CD4-positive, alpha-beta T cell treated with Interferon gamma for 1 hour (primary cell): Measurements from ENCODE around the gene TASP1.

ENCODE experiments used
- DNase-seq: peaks from one replicate; pipeline ENCODE4 v3.0.0-alpha.2; 2020

Gene TASP1

DNA sequence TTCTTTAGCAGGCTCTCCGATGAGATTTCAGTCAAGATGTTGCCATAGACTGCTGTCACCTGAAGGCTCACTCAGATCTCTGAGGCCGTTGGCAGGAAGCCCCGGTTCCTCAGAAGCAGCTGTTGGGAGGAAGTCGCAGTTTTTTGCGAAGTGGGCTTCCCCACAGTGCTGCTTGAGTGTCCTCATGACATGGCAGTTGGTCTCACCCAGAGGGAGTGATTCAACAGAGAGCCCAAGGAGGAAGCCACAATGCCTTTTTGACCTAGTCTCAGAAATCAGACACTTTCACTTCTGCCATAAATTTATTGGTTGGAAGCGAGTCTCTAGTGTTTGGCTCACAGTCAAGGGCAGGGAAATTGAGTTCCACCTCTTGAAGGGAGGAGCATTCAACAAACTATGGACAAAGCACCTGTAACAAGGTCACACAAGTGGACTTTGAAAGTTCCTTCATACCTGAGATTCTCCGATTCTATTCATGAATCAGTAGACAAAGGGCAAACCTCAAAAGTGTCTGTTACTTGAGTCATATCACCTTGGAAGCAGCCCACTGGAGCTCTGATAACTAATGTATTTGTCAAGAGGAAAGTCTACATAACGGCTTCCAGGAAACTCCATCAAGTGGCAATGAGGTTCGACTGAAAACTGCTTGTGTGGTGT is 208.3 kb downstream of the TASP1 start:
- DNase-seq = no peak

DNA sequence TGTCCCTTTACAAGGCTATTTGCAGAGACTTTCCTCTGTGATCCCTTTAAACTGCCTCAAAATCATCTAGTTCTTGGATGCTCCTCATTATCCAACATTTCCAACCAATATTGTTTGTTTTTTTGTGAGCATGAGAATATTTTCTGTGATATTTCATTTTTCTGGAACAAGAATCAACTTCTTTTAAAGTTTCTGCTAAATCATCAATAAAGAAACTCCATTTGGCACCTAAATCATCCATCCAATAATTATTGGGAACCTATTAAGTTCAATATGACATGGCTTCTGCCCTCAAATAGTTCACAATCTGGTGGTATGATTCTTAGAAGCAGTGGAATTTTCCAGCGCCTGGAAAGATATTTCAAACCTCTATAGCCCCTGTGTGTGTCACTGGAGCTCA is 210.0 kb downstream of the TASP1 start:
- DNase-seq = no peak

DNA sequence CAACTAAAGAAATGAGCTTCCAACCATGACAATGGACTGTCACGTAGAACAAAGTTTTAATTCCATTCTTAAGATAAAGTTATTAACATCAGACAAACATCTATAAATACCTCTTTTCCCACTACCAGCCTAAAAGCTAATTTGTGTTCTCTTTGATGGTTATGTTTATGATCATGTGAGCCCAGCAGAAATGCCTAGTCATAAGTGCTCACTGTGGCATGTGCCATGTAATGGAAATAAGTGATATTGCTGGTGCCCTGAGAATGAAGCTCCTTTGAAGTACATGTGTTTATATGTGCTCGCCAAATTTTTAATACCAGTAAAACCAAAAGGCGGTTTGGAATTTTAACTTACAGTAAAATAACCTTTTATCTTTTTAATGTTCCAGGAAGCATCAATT is 211.9 kb downstream of the TASP1 start:
- no peak for DNase-seq

DNA sequence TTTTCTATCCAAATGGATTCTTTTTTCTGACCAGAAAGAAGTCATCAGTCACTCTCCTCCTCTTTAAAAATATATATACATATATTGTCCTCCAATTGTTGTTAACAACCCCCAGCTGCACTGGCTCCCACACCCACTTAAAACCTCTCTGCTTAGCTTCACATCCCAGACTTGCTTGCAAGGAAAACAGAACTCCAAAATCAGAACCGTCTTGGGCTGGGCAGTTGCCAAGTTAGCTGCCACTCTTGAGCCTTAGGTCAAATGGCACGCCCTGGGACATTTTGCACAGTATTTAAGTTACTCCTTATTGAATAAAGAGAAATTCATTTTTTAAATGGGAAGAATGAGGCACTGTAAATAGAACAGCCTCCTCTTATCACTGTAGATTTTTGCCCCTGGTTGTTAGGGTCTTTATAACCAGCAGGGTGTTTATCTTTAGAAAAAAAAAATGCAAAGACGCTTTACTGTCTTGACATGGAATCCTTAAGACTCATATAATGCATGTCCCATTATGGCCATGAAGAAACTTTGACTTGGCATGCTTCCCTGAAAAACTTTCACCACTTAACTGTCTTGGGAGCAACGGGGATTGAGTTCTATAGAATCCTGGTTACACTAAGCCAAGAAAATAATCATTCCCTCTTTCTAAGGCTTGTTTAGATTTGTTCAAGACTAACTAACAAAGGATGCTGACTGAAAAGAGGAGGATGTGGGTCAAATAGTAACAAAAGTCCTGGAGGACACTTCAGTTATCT is 213.2 kb downstream of the TASP1 start:
- no peak for DNase-seq

DNA sequence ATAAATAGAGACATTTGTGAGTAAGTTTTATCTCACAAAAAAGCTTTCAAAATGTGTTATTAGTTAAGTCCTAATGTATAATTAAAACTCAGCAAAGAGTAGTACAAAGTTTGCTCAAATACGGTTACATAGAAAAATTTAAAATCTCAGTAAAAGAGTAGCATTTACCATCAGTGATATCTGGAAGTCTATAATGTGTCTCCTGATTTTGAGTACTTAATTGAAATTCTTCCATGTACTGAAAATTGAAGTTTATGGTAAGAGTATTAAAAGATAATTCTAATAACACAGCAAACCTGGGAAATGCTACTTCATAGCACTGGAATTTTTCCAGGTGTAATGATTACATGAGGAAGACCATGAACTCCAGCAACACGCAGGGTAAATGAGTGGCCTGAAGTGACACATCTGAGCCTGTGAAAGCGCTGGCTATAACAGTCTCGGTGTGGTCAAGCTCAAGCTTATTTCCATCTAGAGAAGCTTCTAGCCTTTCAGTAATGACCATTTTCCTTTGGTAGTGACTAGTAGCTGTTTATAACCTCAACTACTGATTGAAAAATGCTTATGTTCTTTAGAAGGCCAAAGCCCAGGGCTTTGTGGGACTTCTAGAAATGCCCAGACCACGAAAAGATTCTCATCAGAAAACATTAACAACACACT is 214.4 kb downstream of the TASP1 start:
- no peak for DNase-seq

DNA sequence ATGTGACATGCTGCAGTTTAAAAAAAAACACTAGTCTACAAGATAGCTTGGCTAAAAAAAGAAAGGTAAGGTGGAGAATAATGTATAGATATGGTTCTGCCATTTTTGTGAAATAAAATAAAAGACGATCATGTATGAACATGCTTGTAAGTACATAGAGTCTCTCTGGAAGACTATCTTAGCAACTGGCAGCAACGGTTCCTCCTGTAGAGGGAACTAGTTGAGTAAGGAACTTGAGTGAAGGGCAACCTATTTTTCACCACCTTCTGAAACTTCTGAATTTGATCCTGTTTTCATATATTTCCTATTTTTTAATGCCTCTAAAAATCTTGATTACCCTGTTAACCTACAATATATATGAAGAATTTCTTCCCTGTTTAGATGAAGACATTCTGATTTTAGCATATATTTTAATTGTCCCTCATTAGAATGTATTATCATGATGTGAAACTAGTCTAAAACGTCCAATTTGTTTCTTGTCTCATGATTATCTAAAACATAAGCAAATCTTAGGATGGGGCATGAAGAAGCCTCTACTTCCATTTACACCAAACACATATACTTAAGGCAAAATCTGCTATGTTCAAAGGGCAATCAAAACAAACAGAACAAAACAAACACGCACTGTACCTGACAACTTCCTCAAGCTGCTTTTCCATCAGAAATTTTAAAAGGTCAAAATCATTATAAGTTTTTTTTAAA is 215.1 kb downstream of the TASP1 start:
- DNase-seq = no peak

DNA sequence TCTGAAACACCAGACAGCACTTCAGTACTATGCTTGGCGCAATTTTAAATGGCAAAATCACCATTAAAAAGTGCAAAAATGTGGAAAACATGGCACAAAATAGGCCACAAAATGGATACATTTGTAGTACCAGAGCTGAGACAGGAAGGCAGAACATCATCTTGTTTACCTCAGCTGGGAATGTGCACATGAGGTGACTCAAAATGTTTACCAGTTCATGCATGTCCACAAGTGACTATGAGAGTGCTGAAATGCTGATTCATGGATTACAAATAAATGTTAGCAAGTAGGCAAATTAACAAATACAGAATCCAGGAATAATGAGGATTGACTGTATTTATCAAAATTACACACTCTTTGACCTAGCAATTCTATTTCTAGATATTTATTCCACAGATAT is 216.1 kb downstream of the TASP1 start:
- DNase-seq = no peak

DNA sequence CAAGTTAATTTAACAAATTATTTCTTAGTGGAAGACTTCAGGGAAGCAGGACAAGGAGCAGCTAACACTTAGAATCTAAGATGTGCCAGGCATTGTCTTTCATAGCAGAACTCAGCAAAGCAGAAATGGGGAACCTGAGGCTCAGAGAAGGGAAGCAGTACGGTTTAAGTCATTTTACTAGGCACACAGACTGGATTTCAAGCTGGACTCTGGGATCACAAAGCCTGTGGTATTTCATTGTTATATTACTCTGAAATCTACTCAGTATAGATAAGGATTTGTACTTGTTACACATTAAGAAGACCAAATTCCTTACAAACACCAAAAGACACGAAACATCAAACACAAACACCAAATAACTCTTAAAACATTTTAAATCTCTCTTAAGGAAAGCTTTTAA is 218.1 kb downstream of the TASP1 start:
- DNase-seq = no peak

DNA sequence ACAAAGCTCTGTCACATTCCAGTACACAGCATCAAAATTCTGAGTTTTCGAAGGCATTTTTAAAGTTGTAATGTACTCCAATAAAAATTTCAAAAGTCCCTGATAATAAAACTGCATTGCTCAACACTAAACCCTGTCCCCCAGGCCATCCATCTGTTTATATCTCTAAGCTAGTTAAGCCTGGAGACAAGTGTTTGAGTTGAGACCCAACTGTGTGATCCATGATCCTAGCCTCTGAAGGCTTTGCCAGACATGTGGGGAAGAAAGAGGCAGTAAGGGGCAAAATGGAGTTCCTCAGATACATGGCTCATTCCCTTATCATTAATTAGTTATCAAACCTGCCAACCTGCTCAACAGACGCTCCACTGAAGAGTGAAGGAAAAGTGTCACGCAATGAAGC is 219.3 kb downstream of the TASP1 start:
- no peak for DNase-seq

DNA sequence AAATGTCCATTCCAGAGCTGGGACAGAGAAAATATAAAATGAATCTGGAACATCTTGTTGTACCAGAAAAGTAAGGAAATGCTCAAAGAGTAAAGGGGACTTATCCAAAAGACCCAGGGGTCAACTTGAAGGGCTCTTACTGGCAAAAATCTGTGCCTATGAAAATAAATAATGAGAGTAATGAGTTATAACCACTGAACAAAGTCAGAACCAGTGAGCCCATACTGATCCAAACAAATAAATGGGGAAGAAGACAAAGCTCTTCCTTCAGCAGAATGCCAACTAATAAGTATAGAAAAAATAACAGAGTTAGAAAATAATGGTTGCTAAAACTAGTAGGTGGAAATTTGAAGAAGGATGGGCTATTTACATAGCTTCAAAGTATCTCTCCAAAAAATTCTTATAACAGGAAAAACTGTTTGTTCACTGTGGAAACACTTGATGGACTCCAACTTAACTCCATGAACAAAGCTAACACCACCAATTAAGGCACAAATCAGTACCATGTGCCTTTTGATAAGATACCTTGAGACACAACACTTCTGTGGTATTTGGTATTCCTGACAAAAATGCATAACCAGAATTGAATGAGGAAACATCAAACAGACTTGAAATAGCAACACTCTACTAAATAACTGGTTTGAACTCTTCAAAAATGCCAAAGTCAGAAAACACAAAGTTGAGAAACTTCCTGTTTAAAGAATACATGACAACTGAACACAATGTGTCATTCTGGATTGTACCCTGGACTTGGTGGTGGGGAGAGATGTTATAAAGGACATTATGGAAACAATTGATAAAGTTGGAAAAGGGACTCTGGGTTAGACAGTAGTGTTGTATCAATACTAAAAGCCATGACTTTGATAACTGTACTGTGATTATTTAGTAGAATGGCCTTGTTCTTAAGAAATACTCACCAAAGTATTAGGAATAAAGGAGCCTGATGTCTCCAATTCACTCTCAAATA is 220.2 kb downstream of the TASP1 start:
- no peak for DNase-seq

DNA sequence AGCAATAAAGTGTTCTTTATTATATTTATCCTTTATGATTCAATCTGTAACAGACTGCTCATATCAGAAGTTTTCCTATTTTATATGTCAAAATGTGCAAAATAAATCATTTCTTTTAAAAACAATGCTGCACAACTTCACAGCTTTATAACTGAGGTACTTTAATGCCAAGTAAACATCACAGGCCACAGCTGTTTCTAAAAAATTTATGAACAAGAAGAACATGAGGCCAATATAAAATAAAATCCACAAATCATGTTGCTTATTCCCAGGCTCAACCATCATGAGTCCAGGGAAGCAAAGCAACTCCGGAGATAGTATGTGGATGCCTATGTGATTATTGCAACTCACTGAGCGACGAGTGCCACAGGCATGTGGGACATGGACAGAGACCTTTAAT is 222.2 kb downstream of the TASP1 start:
- DNase-seq = no peak

DNA sequence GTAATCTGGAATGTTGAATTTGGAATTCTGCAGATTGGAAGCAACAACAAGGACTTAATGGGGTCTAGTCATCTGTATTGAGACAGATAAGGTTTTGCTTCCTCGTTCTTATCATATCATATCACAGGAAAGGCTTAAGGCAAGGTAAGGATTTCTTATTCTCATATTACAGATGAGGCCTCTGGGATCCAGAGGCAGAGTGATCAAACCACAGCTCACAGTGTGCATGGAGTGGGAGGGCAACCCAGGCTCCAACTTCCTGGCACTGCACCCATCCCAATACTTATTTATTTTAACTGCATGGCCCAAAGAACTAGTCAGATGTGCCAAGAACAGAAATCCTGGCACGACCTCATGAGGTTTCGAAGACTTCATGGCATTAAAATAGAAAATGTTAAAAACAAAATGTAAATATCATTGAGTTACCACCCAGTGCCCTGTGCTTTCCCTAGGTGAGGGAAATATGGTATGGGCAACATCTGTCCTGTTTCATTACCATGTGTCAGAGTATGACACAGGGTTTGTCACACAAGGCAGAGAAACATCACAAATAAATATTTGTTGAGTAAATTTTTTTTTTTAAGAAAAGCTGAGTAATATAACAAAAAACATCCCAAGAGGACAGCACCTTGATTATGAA is 225.8 kb downstream of the TASP1 start:
- no peak for DNase-seq

DNA sequence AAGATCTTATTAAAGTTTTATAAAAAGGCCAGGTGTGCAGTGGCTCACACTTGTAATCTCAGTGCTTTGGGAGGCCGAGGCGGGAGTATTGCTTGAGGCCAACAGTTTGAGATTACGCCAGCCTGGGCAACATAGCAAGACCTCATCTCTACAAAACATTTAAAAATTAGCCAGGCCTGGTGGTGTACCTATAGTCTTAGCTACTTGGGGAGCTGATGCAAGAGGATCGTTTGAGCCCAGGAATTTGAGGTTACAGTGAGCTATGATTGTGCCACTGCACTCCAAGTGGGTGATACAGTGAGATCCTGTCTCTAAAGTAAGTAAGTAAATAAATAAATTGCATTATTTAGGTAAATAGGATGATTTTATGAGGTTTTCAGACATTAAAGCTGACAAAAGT is 234.4 kb downstream of the TASP1 start:
- no peak for DNase-seq

DNA sequence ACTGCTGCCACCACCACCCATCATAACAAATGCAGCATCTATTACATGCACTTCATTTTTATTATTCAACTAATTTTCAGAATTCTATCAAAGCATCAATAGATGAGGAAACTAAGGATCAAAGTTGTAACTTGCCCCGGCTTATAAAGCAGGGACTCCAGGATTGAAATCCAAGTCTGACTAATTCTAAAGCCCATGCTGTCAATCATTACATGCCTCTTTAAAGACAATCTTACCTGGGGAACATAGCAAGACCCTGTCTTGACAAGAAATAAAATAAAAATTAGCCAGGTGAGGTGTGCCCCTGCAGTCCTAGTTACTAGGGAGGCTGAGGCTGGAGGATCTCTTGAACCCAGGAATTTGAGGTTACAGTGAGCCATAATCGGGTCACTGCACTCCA is 235.3 kb downstream of the TASP1 start:
- DNase-seq = no peak

DNA sequence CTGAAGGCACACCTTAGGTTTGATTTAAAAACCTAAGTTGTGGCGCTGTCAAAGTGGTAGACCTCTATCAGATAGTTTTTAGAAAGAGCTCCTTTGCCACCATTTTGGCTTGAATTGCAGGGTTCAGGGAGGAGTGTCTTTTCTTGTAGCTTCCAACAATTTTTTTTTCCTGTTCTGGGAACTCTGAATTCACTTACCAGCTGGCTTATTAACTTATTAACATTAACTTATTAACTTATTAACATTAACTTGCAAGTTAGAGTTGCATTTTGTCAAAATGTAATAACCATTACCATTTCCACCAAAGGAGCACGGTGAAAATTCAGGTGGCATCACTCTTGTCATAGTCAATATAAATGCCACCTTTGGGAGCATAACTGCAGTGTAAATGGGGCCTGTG is 235.7 kb downstream of the TASP1 start:
- no peak for DNase-seq

DNA sequence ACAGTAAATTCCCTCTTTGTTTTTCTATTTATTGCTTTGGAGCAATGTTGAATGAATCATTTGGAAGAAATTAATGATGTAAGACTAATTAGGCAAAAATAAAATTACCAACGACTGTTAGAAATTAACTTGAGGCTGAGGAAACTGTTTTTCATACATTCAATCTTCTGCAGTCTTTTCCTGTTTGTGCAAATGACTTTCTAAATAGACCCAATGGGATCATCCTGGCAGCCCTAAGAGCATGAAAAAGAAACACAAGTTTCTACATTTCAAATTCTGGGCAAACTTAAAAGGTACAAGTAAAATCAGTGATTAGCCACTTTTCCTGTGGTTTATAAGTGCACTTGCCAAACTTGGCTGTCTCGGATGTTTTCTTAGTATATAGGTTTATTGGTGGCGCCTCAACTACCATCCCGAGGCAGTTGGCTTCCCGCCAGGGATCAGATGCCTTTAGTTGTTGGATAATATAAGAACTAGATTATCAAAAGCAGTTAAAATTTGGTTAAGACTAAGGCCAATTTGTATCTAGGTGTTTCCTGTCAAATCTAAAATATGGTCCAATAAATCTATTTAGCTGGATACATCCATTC is 236.5 kb downstream of the TASP1 start:
- no peak for DNase-seq

DNA sequence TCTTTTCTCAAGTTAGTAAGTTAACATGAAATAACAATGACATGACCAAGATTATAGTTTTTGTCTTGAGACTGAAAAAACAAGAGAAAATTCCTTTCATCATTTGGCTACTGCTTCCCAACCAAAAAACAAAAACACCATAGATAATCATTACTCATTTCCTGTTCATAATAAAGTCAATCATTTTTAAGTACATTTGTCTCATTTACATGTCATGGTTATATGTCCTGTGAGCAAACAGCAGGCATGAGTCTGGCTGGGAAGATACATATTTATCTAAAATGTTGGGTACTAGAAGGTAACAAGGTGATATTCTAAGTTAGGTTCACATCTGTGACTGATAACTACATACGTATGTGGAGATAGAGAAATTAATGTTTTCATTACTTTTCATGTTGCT is 237.1 kb downstream of the TASP1 start:
- DNase-seq = no peak

DNA sequence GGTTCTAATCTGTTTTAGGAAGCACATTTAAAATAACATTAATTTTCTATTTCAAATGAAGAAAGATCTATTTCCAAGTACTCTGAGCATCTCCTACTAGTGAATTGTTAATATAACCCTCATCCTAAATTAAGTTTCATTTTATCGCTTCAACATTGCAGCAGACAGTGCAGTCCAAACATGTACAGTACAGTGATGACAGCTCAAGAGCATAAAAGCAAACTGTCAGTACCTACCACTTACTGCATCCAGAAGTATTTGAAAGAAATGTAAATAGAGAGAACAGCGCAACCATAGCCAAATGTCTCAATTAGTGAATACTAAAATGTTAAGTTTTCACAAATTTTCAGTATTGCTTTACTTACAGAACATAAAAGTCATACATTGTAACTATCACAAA is 238.3 kb downstream of the TASP1 start:
- no peak for DNase-seq

DNA sequence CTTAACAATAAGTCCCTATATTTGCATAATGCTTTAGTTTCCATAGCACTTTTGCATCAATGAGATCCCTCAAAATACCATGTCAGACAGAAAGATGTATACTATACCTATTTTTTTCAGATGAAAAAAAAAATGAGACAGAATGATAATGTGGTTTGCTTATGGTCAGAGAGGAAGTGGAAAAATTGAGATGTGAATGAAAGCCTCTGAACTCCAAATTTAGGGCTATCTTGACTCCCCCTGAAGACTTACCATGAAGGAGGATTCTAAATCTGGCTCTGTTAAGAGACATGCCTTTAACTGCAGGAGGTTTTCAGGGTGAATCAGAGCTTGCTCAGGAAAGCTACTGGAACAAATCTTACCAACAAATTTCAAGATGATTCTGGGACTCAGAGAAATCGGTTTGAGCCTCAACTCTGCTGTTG is 241.4 kb downstream of the TASP1 start:
- DNase-seq = no peak

DNA sequence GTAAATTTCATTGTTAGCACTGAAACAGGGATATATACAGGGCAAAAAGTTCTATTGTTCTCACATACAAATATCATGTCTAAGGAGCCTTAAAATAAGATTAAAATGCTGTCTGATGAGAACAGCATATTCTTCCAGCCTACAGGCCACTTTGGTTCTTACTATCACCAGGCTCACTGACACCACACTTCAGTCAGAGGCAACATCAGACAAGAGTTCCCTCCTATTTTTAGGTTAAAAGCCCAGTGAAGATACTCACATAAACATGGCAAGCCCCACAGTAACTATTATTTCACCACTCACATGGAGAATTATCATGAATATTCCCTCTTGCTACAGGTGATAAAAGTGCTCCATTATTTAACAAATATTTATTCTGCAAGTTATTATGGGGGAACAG is 241.9 kb downstream of the TASP1 start:
- no peak for DNase-seq

DNA sequence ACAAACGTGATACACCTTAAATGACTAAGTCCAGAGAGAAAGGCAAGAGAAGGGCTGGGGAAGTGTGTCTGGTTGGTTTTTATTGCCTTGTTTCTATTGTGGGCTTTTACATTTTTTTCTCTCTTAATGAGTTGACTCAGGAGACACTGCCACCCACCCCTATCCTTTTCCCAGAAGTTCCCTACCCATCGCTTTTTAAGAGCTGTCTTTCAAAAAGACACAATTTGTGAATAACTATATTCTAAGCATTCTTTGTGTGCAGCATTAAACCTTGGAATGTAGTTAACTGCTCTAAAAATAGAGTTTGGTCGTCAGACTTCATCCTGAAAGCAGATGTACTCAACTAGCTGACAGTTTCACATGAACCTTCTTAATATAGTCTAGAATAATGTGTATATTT is 242.7 kb downstream of the TASP1 start:
- DNase-seq = no peak

DNA sequence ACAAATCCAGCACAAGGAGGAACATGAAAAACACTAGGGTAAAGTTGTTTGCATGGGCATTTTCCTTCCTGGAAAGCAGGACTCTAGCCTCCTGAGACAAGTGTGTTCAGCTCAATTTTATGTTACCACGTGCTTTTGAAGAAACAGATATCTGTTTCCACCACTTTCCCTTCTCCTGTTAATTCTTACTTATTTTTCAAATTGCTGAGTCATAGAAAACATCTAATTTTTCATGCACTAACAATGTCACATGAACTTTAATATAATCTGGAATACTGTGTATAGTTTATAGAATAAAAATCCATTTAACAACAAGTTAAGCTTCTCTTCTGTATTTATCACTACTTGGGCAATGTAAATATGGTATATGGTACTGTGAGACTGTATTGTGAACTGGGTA is 243.5 kb downstream of the TASP1 start:
- no peak for DNase-seq
